Measurements from ENCODE around the gene ADAM12.

DNA sequence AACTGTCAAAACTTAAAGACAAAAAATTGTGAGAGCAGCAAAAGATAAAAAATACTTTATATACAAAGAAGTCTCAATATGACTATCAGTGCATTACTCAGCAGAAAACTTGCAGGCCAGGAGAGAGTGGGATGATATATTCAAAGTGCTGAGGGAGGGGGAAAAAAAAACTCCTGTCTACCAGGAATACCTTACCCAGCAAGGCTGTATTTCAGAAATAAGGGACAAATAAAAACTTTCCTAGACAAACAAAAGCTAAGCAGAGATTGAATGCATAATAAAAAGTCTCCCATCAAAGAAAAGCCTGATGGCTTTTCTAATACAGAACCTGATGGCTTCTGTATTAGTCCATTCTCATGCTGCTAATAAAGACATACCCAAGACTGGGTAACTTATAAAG is 31.1 kb downstream of the ADAM12 start:
- TF ChIP-seq, protein P1, sequence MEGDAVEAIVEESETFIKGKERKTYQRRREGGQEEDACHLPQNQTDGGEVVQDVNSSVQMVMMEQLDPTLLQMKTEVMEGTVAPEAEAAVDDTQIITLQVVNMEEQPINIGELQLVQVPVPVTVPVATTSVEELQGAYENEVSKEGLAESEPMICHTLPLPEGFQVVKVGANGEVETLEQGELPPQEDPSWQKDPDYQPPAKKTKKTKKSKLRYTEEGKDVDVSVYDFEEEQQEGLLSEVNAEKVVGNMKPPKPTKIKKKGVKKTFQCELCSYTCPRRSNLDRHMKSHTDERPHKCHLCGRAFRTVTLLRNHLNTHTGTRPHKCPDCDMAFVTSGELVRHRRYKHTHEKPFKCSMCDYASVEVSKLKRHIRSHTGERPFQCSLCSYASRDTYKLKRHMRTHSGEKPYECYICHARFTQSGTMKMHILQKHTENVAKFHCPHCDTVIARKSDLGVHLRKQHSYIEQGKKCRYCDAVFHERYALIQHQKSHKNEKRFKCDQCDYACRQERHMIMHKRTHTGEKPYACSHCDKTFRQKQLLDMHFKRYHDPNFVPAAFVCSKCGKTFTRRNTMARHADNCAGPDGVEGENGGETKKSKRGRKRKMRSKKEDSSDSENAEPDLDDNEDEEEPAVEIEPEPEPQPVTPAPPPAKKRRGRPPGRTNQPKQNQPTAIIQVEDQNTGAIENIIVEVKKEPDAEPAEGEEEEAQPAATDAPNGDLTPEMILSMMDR (IDR thresholded peaks at IDR 0.05), result no peak
- no peak for TF ChIP-seq POLR2AphosphoS5 (IDR thresholded peaks at IDR 0.05)

Measured in sigmoid colon (tissue), 4 donors.